IMR-90 (cell line): ENCODE data around the gene BTBD9. TPM values are rescaled to one million over a fixed set of nuclear protein-coding genes. Genes with fewer than 3 reads are reported as not detected.

Experiments
- ATAC-seq: fragments of 200-7000 bp; cut with Tn5 transposase; 2 replicates; pipeline ENCODE4 v1.9.1; 2020; ENCODE audit warnings: low read depth, mild to moderate bottlenecking, moderate library complexity
- BruUV-seq: library from RNA; stranded (reverse); fragments of 400-500 nt; replicated peaks from 2 replicates; lab custom pipeline; 2021; lab: Mats Ljungman, UMichigan
- CTCF ChIA-PET: fragments of 300-600 bp; formaldehyde crosslinking; extraction: SDS; loops from one replicate; lab custom pipeline; 2021; ENCODE audit warnings: antibody characterized with exemption; lab: Yijun Ruan, JAX
- POLR2A ChIA-PET: fragments of 300-600 bp; sonication (Branson Sonifier 250); formaldehyde crosslinking; loops from one replicate; lab custom pipeline; 2022; ENCODE audit warnings: antibody characterized with exemption; ENCODE audit not compliant: unreplicated experiment; lab: Charles Lee
- DNase-seq: peaks from one replicate; pipeline ENCODE4 v3.0.0; 2013
- H2AFZ ChIP-seq: replicated peaks from 2 replicates; pipeline ENCODE3; 2013; ENCODE audit warnings: low read length, mild to moderate bottlenecking; ENCODE audit not compliant: poor library complexity
- H2AK5ac ChIP-seq: 2 replicates; pipeline ENCODE4 v1.6.1; 2013; ENCODE audit warnings: low read depth, low read length, inconsistent platforms
- H2AK9ac ChIP-seq: replicated peaks from 2 replicates; pipeline ENCODE3; 2013; ENCODE audit warnings: mild to moderate bottlenecking, low read depth, low read length, moderate library complexity; ENCODE audit not compliant: poor library complexity
- H2BK120ac ChIP-seq: 2 replicates; pipeline ENCODE4 v1.6.1; 2013; ENCODE audit warnings: low read depth, low read length, inconsistent platforms
- H2BK15ac ChIP-seq: 3 replicates; pipeline ENCODE4 v1.6.1; 2013; ENCODE audit warnings: low read depth, low read length, inconsistent platforms
- H2BK20ac ChIP-seq: 2 replicates; pipeline ENCODE4 v1.6.1; 2013; ENCODE audit warnings: low read depth, mild to moderate bottlenecking, inconsistent platforms, low read length, moderate library complexity
- H2BK5ac ChIP-seq: 2 replicates; pipeline ENCODE4 v1.6.1; 2013; ENCODE audit warnings: mild to moderate bottlenecking, low read depth, low read length, inconsistent platforms; ENCODE audit not compliant: poor library complexity, severe bottlenecking
- H3K14ac ChIP-seq: replicated peaks from 2 replicates; pipeline ENCODE4 v1.6.1; 2013; ENCODE audit warnings: low read depth, low read length, inconsistent platforms
- H3K18ac ChIP-seq: 2 replicates; pipeline ENCODE4 v1.6.1; 2013; ENCODE audit warnings: low read depth, low read length, control low read depth
- H3K23ac ChIP-seq: 2 replicates; pipeline ENCODE4 v1.6.1; 2013; ENCODE audit warnings: low read depth, low read length, inconsistent platforms
- H3K27ac ChIP-seq: 2 replicates; pipeline ENCODE4 v1.5.1; 2013; ENCODE audit warnings: mild to moderate bottlenecking, control low read depth, low read length; ENCODE audit not compliant: insufficient read depth
- H3K27me3 ChIP-seq: 2 replicates; pipeline ENCODE4 v1.6.1; 2013; ENCODE audit warnings: low read length; ENCODE audit not compliant: control insufficient read depth, insufficient read depth
- H3K36me3 ChIP-seq: 2 replicates; pipeline ENCODE4 v1.6.1; 2013; ENCODE audit warnings: low read length, mixed read lengths; ENCODE audit not compliant: control insufficient read depth, insufficient read depth
- H3K4ac ChIP-seq: 2 replicates; pipeline ENCODE4 v1.6.1; 2013; ENCODE audit warnings: low read depth, low read length, inconsistent platforms
- H3K4me1 ChIP-seq: 2 replicates; pipeline ENCODE4 v1.6.1; 2013; ENCODE audit warnings: low read length, mixed read lengths; ENCODE audit not compliant: control insufficient read depth, insufficient read depth
- H3K4me2 ChIP-seq: 2 replicates; pipeline ENCODE4 v1.6.1; 2013; ENCODE audit warnings: low read depth, mild to moderate bottlenecking, control low read depth, low read length, moderate library complexity
- H3K4me3 ChIP-seq: 2 replicates; pipeline ENCODE4 v1.5.1; 2013; ENCODE audit warnings: low read depth, mild to moderate bottlenecking, control low read depth, low read length, moderate library complexity; ENCODE audit not compliant: insufficient read depth
- H3K56ac ChIP-seq: 2 replicates; pipeline ENCODE4 v1.6.1; 2013; ENCODE audit warnings: low read length, inconsistent platforms; ENCODE audit not compliant: insufficient read depth; ENCODE audit errors: extremely low read depth
- H3K79me1 ChIP-seq, 2 experiments: 2 replicates each; pipeline ENCODE4 v1.6.1; 2013; ENCODE audit warnings: low read length in 2 of 2, inconsistent platforms in 1 of 2, low read depth in 1 of 2
- H3K9ac ChIP-seq: 2 replicates; pipeline ENCODE4 v1.6.1; 2013; ENCODE audit warnings: low read depth, low read length, control low read depth
- H3K9me1 ChIP-seq: 2 replicates; pipeline ENCODE4 v1.6.1; 2013; ENCODE audit warnings: low read length, inconsistent platforms; ENCODE audit not compliant: insufficient read depth
- H3K9me3 ChIP-seq: 2 replicates; pipeline ENCODE4 v1.6.1; 2013; ENCODE audit warnings: low read length; ENCODE audit not compliant: control insufficient read depth, insufficient read depth
- H4K20me1 ChIP-seq: 2 replicates; pipeline ENCODE4 v1.6.1; 2013; ENCODE audit warnings: low read length, inconsistent platforms; ENCODE audit not compliant: insufficient read depth
- H4K5ac ChIP-seq: 2 replicates; pipeline ENCODE4 v1.6.1; 2013; ENCODE audit warnings: mild to moderate bottlenecking, low read depth, low read length, control low read depth
- H4K8ac ChIP-seq, 2 experiments: 2 replicates each; pipeline ENCODE4 v1.6.1; 2013; ENCODE audit warnings: low read depth in 2 of 2, low read length in 2 of 2, control low read depth in 1 of 2, inconsistent platforms in 1 of 2
- H4K91ac ChIP-seq: 2 replicates; pipeline ENCODE4 v1.6.1; 2013; ENCODE audit warnings: low read depth, low read length, inconsistent platforms; ENCODE audit not compliant: insufficient read depth
- BHLHE40 ChIP-seq: fragments of 150-350 bp; IDR thresholded peaks from 2 replicates; pipeline ENCODE4 v1.6.1; 2016; ENCODE audit warnings: mild to moderate bottlenecking, low read depth, low read length
- CEBPB ChIP-seq: IDR thresholded peaks from 2 replicates; pipeline ENCODE4 v1.6.1; 2012; ENCODE audit warnings: low read depth, low read length, improper control_type of control experiment
- CHD1 ChIP-seq: IDR thresholded peaks from 2 replicates; pipeline ENCODE4 v1.6.1; 2012; ENCODE audit warnings: low read depth, low read length, improper control_type of control experiment
- CTCF ChIP-seq: conservative IDR thresholded peaks from 2 replicates; pipeline ENCODE4 v1.5.1; 2012; ENCODE audit warnings: mild to moderate bottlenecking, low read depth, low read length, improper control_type of control experiment
- ELK1 ChIP-seq: fragments of 150-350 bp; IDR thresholded peaks from 2 replicates; pipeline ENCODE4 v1.6.1; 2016; ENCODE audit warnings: low read depth, mild to moderate bottlenecking, low read length, moderate library complexity, borderline replicate concordance
- FOS ChIP-seq: fragments of 150-350 bp; IDR thresholded peaks from 2 replicates; pipeline ENCODE4 v1.6.1; 2016; ENCODE audit warnings: low read depth, low read length
- MAFK ChIP-seq: IDR thresholded peaks from 2 replicates; pipeline ENCODE4 v1.6.1; 2012; ENCODE audit warnings: low read depth, low read length, improper control_type of control experiment
- MAZ ChIP-seq: IDR thresholded peaks from 2 replicates; pipeline ENCODE4 v1.6.1; 2012; ENCODE audit warnings: low read depth, mild to moderate bottlenecking, low read length, improper control_type of control experiment, moderate library complexity, borderline replicate concordance
- MXI1 ChIP-seq: IDR thresholded peaks from 2 replicates; pipeline ENCODE4 v1.6.1; 2012; ENCODE audit warnings: low read depth, mild to moderate bottlenecking, low read length, moderate library complexity, borderline replicate concordance
- POLR2A ChIP-seq: IDR thresholded peaks from 2 replicates; pipeline ENCODE4 v1.6.1; 2012; ENCODE audit warnings: mild to moderate bottlenecking, low read depth, low read length
- RCOR1 ChIP-seq: IDR thresholded peaks from 2 replicates; pipeline ENCODE4 v1.6.1; 2012; ENCODE audit warnings: mild to moderate bottlenecking, low read length, improper control_type of control experiment; ENCODE audit not compliant: insufficient replicate concordance
- RFX5 ChIP-seq: IDR thresholded peaks from 2 replicates; pipeline ENCODE4 v1.8.0; 2012; ENCODE audit warnings: low read depth, mild to moderate bottlenecking, low read length, moderate library complexity
- SMC3 ChIP-seq: fragments of 150-350 bp; IDR thresholded peaks from 2 replicates; pipeline ENCODE4 v1.6.1; 2016; ENCODE audit warnings: low read depth, mild to moderate bottlenecking, antibody characterized with exemption, low read length, moderate library complexity
- dilution Hi-C: fragments of 300-500 bp; cut with HindIII; formaldehyde crosslinking; loops from one replicate; pipeline ENCODE4 v1.14.3; 2018; ENCODE audit warnings: low sequenced_read_pairs; ENCODE audit not compliant: unreplicated experiment
- in situ Hi-C: fragments of 300-500 bp; cut with MboI; formaldehyde crosslinking; loops from 3 replicates; pipeline ENCODE4 v1.14.3; 2019; ENCODE audit warnings: low sequenced_read_pairs, inconsistent platforms, mixed read lengths
- intact Hi-C: fragments of 100-400 bp; cut with micrococcal nuclease; formaldehyde crosslinking; loops from 2 replicates; pipeline ENCODE4 v1.10.0; 2022
- polyA plus RNA-seq, 3 experiments: library from polyadenylated mRNA; depleted of rRNA; stranded (reverse); fragments of >200 nt; gene quantifications; 2 replicates each; pipeline ENCODE4 v1.2.3, GENCODE V29; 2012; ENCODE audit warnings: low replicate concordance in 1 of 3
- total RNA-seq: library from RNA; depleted of rRNA; stranded (reverse); fragments of >200 nt; gene quantifications from 2 replicates; pipeline ENCODE4 v1.2.3, GENCODE V29; 2012

BTBD9 gene
- total and polyA plus RNA-seq, 2 of the 4 experiments (the other 2 are of a cell fraction) = 4.1 to 22.0 TPM

- no peak for TF ChIP-seq CTCF
Observed at GRCh38 chr6:38518511-38519304, 121.0 kb downstream of the BTBD9 start (continued).

GRCh38 chr6:38517005-38517404 lies 122.7 kb downstream of the BTBD9 start:
- 0 out of 2 replicates have a peak overlapping the region, but pooled peaks have one; percentile 60 for H3K14ac ChIP-seq
- H2AK9ac ChIP-seq = no peak overlapping the region
- H4K91ac ChIP-seq = no peak overlapping the region
- intact Hi-C loops = no loop called here
- H2BK15ac ChIP-seq = no peak overlapping the region
- H3K36me3 ChIP-seq = no peaks in the 10 kb centered on the region
- no peak overlapping the region for H2BK20ac ChIP-seq
- no peaks in the 10 kb centered on the region; the same call in 1 of the 2 replicates for H3K9me1 ChIP-seq
- peaks cover 7% of the 10 kb centered on the region; the same call in 1 of the 2 replicates for H4K20me1 ChIP-seq
- H3K79me1 ChIP-seq = peaks cover 0 to 3% of the 10 kb centered on the region in 2 experiments; a peak in 2 of 4 replicates
- ATAC-seq (peak; percentile 64), DNase-seq (peak; percentile 54)
- dilution Hi-C loops = no loop called here
- no TSS peak for BruUV-seq
- no peaks in the 10 kb centered on the region for H3K9me3 ChIP-seq
- H3K56ac ChIP-seq = no peak overlapping the region
- in situ Hi-C loops = no loop called here
- no peak overlapping the region for H4K8ac ChIP-seq
- no peak overlapping the region for H2AK5ac ChIP-seq
- no peak overlapping the region for H3K4me3 ChIP-seq
- no peak overlapping the region for H2BK120ac ChIP-seq
- CTCF ChIA-PET = no interaction called here
- H3K4ac ChIP-seq = 0 out of 2 replicates have a peak overlapping the region, but pooled peaks have one; percentile 13
- no peak overlapping the region; the same call in 1 of the 2 replicates for H3K18ac ChIP-seq
- TF ChIP-seq POLR2A (no peak), FOS (no peak), SMC3 (no peak), RFX5 (no peak), CEBPB (no peak), MAFK (no peak), MXI1 (no peak), RCOR1 (no peak), ELK1 (no peak), CHD1 (no peak), BHLHE40 (no peak), MAZ (no peak)
- H3K9ac ChIP-seq = no peak overlapping the region
- H3K27ac ChIP-seq = no peak overlapping the region
- POLR2A ChIA-PET = no interaction called here
- H4K5ac ChIP-seq = no peak overlapping the region
- H3K23ac ChIP-seq = no peak overlapping the region
- H3K4me2 ChIP-seq = peak overlapping the region; percentile 28; the same call in 1 of the 2 replicates
- H2AFZ ChIP-seq = no peak overlapping the region
- H2BK5ac ChIP-seq = peak overlapping the region; percentile 45
- peaks cover 11% of the 10 kb centered on the region for H3K4me1 ChIP-seq
- H3K27me3 ChIP-seq = no peaks in the 10 kb centered on the region
